Progenitor cell of endocrine pancreas (in vitro differentiated cells): ENCODE results near the gene VWDE. TPM values are rescaled to one million over a fixed set of nuclear protein-coding genes. Genes with fewer than 3 reads are reported as not detected.

Experiments used
- DNase-seq: peaks from one replicate; pipeline ENCODE4 v3.0.0; 2021; ENCODE audit warnings: low spot score; ENCODE audit not compliant: unreplicated experiment
- H3K27ac Mint-ChIP-seq: 2 replicates; pipeline ENCODE4 v1.8.0; 2021; ENCODE audit warnings: mild to moderate bottlenecking, moderate library complexity, mixed read lengths
- H3K27me3 Mint-ChIP-seq: 2 replicates; pipeline ENCODE4 v1.8.0; 2021; ENCODE audit warnings: mixed read lengths
- H3K36me3 Mint-ChIP-seq: 2 replicates; pipeline ENCODE4 v1.8.0; 2022; ENCODE audit warnings: mixed read lengths; ENCODE audit not compliant: insufficient read depth
- H3K4me1 Mint-ChIP-seq: 2 replicates; pipeline ENCODE4 v1.8.0; 2021; ENCODE audit warnings: low read depth, mixed read lengths
- H3K4me3 Mint-ChIP-seq: 2 replicates; pipeline ENCODE4 v1.8.0; 2021; ENCODE audit warnings: low read depth, mild to moderate bottlenecking, moderate library complexity, mixed read lengths
- H3K9me3 Mint-ChIP-seq: 2 replicates; pipeline ENCODE4 v1.8.0; 2021; ENCODE audit warnings: low read depth, mixed read lengths
- total RNA-seq: library from RNA; stranded (reverse); gene quantifications from 2 replicates; pipeline ENCODE4 v1.2.1, GENCODE V29; 2021
- TF ChIP-seq, protein P1 (sequence below): fragments of 200-600 bp; sonication (generic); IDR thresholded peaks from one replicate; pipeline ENCODE4 v1.5.0; 2021; ENCODE audit warnings: antibody characterized with exemption, mild to moderate bottlenecking; ENCODE audit not compliant: unreplicated experiment

VWDE gene
- total RNA-seq, 1 donor from 2014 or later = 5.8 TPM

DNA sequence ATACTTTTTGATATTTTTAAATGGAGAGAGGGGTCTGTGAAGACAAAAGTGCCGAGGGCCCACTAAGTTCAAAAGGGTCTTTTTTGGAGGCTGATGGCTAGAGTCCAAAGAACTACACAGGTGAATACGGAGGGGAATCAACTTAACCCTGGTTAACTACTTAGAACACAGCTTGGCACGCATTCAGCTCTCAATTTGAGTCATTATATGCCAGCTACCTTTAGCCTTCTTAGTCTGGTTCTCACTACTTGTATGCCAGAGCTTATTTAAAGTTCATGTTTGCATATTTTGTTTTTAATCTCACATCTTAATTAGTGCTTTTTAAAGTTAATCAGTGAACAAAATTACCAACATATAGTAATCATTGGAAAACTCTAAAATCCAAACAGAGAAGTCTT, 80.8 kb downstream of the VWDE start:
- H3K27ac Mint-ChIP-seq = no peak overlapping the region

DNA sequence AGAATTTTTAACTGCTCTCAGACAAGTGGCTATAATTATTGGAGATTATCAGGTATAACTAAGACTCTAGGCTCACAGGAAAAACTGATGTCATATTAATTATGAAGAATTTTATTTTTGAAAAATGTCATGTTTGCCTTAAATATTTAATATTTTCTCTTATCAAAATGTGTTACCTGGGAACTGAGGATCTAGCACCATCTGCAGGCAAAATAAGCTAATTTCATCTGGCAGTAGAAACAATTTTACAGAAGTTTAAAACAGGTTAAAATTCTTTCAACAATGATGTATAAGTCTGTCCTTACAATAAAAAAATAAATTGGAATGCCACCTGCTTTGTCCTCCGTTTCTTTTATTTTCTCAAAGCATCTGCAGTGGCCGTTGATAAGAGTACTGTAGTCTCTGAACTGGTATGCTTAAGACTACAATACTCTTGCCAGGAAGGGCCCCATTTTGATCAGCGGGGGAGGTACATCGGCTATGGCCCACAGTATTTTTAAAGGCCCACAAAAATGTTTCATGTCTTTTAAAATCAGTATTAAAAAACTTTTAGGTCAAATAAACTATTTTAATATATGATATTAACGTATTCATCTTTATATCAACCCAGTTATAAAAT, 81.3 kb downstream of the VWDE start:
- Mint-ChIP-seq H3K9me3 (no peaks in the 10 kb centered on the region), H3K36me3 (no peaks in the 10 kb centered on the region), H3K4me3 (no peak overlapping the region), H3K27ac (no peak overlapping the region), H3K4me1 (peaks cover 4% of the 10 kb centered on the region), H3K27me3 (no peaks in the 10 kb centered on the region)
- TF ChIP-seq, protein P1, sequence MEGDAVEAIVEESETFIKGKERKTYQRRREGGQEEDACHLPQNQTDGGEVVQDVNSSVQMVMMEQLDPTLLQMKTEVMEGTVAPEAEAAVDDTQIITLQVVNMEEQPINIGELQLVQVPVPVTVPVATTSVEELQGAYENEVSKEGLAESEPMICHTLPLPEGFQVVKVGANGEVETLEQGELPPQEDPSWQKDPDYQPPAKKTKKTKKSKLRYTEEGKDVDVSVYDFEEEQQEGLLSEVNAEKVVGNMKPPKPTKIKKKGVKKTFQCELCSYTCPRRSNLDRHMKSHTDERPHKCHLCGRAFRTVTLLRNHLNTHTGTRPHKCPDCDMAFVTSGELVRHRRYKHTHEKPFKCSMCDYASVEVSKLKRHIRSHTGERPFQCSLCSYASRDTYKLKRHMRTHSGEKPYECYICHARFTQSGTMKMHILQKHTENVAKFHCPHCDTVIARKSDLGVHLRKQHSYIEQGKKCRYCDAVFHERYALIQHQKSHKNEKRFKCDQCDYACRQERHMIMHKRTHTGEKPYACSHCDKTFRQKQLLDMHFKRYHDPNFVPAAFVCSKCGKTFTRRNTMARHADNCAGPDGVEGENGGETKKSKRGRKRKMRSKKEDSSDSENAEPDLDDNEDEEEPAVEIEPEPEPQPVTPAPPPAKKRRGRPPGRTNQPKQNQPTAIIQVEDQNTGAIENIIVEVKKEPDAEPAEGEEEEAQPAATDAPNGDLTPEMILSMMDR = peak; percentile 77
- no peak for DNase-seq

More for the DNA sequence above, 80.8 kb downstream of the VWDE start:
- H3K4me3 Mint-ChIP-seq = no peak overlapping the region
- H3K27me3 Mint-ChIP-seq = no peaks in the 10 kb centered on the region
- H3K4me1 Mint-ChIP-seq = peaks cover 4% of the 10 kb centered on the region
- DNase-seq = no peak
- no peaks in the 10 kb centered on the region for H3K36me3 Mint-ChIP-seq
- TF ChIP-seq, protein P1 = no peak
- no peaks in the 10 kb centered on the region for H3K9me3 Mint-ChIP-seq

DNA sequence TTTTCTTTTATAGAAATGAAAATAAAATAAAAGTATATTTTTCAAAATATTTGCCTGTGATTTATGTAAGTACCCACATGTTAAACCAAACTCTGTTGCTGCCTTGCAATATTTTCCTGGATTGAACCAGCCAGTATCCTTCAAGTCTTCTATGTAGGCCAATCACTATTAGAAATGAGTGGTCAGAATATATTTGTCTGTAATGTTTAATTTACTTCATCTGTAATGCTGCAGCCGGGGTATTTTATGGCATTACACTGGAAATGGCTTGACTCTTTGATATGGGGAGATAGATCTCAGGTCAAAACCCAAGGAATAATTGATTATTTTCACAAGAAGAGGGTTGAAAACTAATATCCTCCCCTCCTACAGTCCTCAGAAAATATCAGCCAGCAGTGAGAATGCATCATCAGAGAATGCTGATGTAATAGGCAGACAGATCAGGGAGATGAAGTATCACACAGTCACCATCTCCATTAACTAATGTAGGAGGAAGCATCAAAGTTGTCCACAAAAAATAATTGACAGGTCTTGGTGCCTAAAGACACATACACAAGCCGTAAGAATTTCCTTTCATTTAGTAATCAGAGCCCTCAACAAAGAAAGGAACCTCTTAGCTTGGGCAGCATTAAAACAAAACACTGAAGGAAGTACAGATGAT, 82.5 kb downstream of the VWDE start:
- no peak overlapping the region for H3K27ac Mint-ChIP-seq
- H3K36me3 Mint-ChIP-seq = no peaks in the 10 kb centered on the region
- TF ChIP-seq, protein P1 = no peak
- no peaks in the 10 kb centered on the region for H3K9me3 Mint-ChIP-seq
- no peaks in the 10 kb centered on the region for H3K27me3 Mint-ChIP-seq
- H3K4me1 Mint-ChIP-seq = peaks cover 4% of the 10 kb centered on the region
- H3K4me3 Mint-ChIP-seq = no peak overlapping the region
- DNase-seq = no peak

DNA sequence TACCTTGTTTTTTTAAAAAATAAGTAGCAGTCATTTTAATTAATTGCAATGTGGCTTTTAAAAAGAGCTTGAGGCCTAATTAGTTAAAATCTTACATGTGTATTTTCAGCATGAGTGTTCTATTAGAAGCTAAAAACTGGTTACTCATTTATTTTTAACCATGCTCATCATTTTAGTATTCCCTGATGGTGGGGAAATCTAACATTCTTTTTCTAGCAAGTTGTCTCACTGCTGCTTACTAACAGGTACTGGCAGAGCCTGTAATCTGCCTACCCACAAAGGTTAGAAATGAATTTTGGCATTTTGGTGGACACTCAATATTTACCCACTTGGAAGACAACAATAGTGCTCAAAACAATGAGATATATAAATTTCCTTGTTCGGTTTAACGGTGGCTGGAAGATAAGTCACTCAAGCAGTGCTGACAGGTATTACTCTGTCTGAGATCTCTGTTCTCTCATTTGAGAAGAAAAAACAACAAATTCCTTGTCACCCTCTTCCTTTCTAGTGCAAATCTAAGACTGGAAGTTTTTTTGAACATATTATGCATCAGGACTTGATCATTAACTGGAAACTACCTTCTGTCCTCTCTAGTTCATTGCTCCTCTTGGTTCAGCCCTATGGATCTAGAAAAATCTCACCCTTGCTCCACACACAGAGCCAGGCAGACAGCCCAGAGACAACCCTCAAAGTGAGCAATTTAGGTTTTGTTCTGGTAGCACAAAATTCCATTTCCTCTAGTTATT, 83.3 kb downstream of the VWDE start:
- Mint-ChIP-seq H3K27me3 (no peaks in the 10 kb centered on the region), H3K36me3 (no peaks in the 10 kb centered on the region), H3K27ac (no peak overlapping the region), H3K4me1 (peaks cover 4% of the 10 kb centered on the region), H3K4me3 (no peak overlapping the region), H3K9me3 (no peaks in the 10 kb centered on the region)
- no peak for DNase-seq
- TF ChIP-seq, protein P1 = no peak

DNA sequence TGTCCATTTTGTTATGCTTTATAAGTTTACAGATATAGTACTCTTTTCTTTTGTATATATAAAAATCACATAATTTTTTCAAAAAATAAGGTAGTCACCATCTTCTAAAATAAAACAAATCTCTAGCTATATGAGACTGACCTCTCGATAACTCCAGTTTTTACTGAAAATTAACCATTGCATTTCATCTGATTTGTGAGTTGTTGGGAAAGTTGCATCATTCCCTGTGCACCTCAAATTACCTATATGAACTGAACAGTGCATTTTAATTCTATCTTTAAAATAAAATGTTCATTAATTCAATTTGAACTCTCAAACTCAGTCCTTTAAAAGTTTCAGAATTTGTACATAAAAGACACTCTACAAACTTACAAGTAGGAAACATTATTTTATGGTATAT, 86.0 kb downstream of the VWDE start:
- H3K27ac Mint-ChIP-seq = no peak overlapping the region
- no peak for DNase-seq
- H3K36me3 Mint-ChIP-seq = no peaks in the 10 kb centered on the region
- H3K27me3 Mint-ChIP-seq = no peaks in the 10 kb centered on the region
- TF ChIP-seq, protein P1 = no peak
- no peak overlapping the region for H3K4me3 Mint-ChIP-seq
- H3K9me3 Mint-ChIP-seq = no peaks in the 10 kb centered on the region
- peaks cover 4% of the 10 kb centered on the region for H3K4me1 Mint-ChIP-seq
